ENCODE results near the gene PCSK4. TPM values are rescaled to one million over a fixed set of nuclear protein-coding genes. Genes with fewer than 3 reads are reported as not detected.

PCSK4 gene
- total and polyA plus RNA-seq, 2 donors (not counting 3 experiments of a cell fraction or from before 2014, with no cell fraction given) = 1.2 to 1.7 TPM

GRCh38 chr19:1466461-1467214, 23.5 kb downstream of the PCSK4 start:
- ChIA-PET CTCF (interaction anchor here (0.6 to 3.6 kb wide), 12 partner anchors 8 to 388 kb away, joined by 3 to 14 read pairs (median 6); partner anchors contain the start of gene REEP6), POLR2A (no interaction called here)
- H3K4me1 ChIP-seq (ENCODE audit: control insufficient read depth, extremely low read depth, insufficient read depth, low read length) = peaks cover 5% of the 10 kb centered on the region
- BruUV-seq (replicated peaks) = no TSS peak
- intact Hi-C loops (cut with micrococcal nuclease) = no loop called here
- no peak overlapping the region for H3K27ac ChIP-seq (ENCODE audit: insufficient read depth, low read depth, low read length)
- no peak overlapping the region for H3K4me3 ChIP-seq (replicated peaks in 1 of 3; ENCODE audit: insufficient read depth in 1 of 3, low read depth in 1 of 3, low read length in 3 of 3)
- TF ChIP-seq MYC (IDR thresholded peaks at IDR 0.05; ENCODE audit: low read depth, low read length) (no peak), EZH2 (IDR thresholded peaks at IDR 0.05; ENCODE audit: borderline replicate concordance, low read depth, low read length, severe bottlenecking) (peak; percentile 69), GATA2 (IDR thresholded peaks at IDR 0.05; ENCODE audit: insufficient read depth, insufficient read length, low read depth, low read length) (no peak), CTCF (IDR thresholded peaks at IDR 0.05; ENCODE audit: extremely low read depth in 1 of 2, insufficient read depth in 1 of 2, low read depth in 1 of 2, low read length in 2 of 2) (no peak)
- H4K20me1 ChIP-seq (replicated peaks; ENCODE audit: control insufficient read depth, extremely low read depth, insufficient read depth, low read length) = no peaks in the 10 kb centered on the region
- DNase-seq (ENCODE audit: low read depth, low spot score) = no peak
- no peak overlapping the region for H3K4me2 ChIP-seq (ENCODE audit: insufficient read depth, low read length)
- peaks cover 35 to 65% of the 10 kb centered on the region in 2 experiments for H3K27me3 ChIP-seq (ENCODE audit: control insufficient read depth in 2 of 2, insufficient read depth in 2 of 2, low read length in 2 of 2)
- H3K9ac ChIP-seq (replicated peaks; ENCODE audit: extremely low read depth, insufficient read depth, low read length) = no peak overlapping the region
- H2AFZ ChIP-seq (ENCODE audit: low read depth, low read length) = no peak overlapping the region
- H3K9me1 ChIP-seq (replicated peaks; ENCODE audit: control insufficient read depth, extremely low read depth, insufficient read depth, low read length) = no peaks in the 10 kb centered on the region
- no peaks in the 10 kb centered on the region for H3K79me2 ChIP-seq (ENCODE audit: control insufficient read depth, insufficient read depth, low read length)
- H3K9me3 ChIP-seq (replicated peaks; ENCODE audit: control insufficient read depth, insufficient read depth, low read length) = no peaks in the 10 kb centered on the region
- no peak for FAIRE-seq
- dilution Hi-C loops (cut with MboI; ENCODE audit: extremely low pct_ligation_motif_present, low sequenced_read_pairs) = no loop called here
- no peaks in the 10 kb centered on the region for H3K36me3 ChIP-seq (ENCODE audit: control insufficient read depth in 2 of 2, extremely low read depth in 1 of 2, insufficient read depth in 2 of 2, low read length in 2 of 2)

Measured in endothelial cell of umbilical vein (primary cell).